Activated T-helper 1 cell treated with anti-CD3 and anti-CD28 coated beads, Interleukin-12 subunit alpha, Interleukin-12 subunit beta, Interleukin-2, Interleukin-4 antibody, amounts not matched to agents 30 ng/mL and 10 ng/mL and 1 ng/mL, durations not matched to agents 14 hours and 24 hours and 36 hours (primary cell): ENCODE measurements around the gene AQP6. TPM values are rescaled to one million over a fixed set of nuclear protein-coding genes. Genes with fewer than 3 reads are reported as not detected.
A peak's percentile ranks its signal among the peaks of the same experiment; 100 is the strongest.

ENCODE experiments used
- DNase-seq: peaks from one replicate; pipeline ENCODE4 v3.0.0; 2021; ENCODE audit warnings: low spot score
- H3K27ac Mint-ChIP-seq: one replicate; pipeline ENCODE4 v1.8.0; 2021; ENCODE audit warnings: mild to moderate bottlenecking, mixed read lengths
- H3K27me3 Mint-ChIP-seq: one replicate; pipeline ENCODE4 v1.8.0; 2022; ENCODE audit warnings: mild to moderate bottlenecking, moderate library complexity, mixed read lengths; ENCODE audit not compliant: insufficient read depth
- H3K36me3 Mint-ChIP-seq: one replicate; pipeline ENCODE4 v1.8.0; 2021; ENCODE audit warnings: low read depth, mixed read lengths
- H3K4me1 Mint-ChIP-seq: one replicate; pipeline ENCODE4 v1.8.0; 2021; ENCODE audit warnings: low read depth, mixed read lengths
- H3K4me3 Mint-ChIP-seq: one replicate; pipeline ENCODE4 v1.8.0; 2021; ENCODE audit warnings: mild to moderate bottlenecking, moderate library complexity, mixed read lengths
- H3K9me3 Mint-ChIP-seq: one replicate; pipeline ENCODE4 v1.8.0; 2021; ENCODE audit warnings: mixed read lengths
- intact Hi-C: fragments of 100-400 bp; cut with micrococcal nuclease; formaldehyde crosslinking; loops from one replicate; pipeline ENCODE4 v1.15.1; 2024
- total RNA-seq: library from RNA; stranded (reverse); gene quantifications from 2 replicates; pipeline ENCODE4 v1.2.3, GENCODE V29; 2022

AQP6 gene
- total RNA-seq, 1 donor from 2014 or later: not detected

DNA sequence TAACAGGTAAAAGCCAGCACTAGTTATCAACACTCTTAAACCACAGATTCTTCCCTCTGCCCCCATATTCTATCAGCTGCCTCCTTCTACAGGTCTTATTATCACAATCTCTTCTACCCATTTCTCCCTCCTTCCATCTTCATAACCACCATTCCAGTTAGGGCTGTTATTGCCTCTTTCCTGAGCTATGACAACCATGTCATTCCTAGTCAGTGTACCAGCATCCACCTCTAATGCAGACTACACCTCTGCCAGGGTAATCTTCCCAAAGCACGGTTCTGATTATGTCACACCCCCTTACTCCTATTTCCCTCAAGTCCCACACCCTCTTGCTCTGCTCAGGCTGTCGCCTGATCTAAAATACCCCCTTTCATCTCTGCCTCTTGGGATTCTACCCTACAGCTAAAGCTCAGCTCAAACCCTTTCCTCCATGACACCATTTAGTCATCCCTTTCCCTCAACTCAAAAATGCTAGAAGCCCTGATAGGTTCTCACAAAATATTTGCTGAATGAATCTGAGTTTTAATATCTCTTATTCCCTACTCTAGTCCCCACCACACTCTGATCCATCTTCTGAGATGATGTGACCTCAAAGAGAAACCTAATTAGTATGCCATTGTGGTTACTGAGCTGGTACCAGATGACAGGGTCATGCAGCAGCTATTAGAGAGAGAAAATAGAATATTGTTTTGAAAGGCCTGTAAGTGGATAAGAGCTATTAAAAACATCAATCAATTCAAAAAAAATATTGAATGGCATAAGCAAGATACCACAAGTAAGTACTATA, 40.8 kb downstream of the AQP6 start:
- Mint-ChIP-seq H3K27me3 (no peaks in the 10 kb centered on the region), H3K9me3 (no peaks in the 10 kb centered on the region), H3K36me3 (peaks cover 18% of the 10 kb centered on the region), H3K4me1 (peaks cover 27% of the 10 kb centered on the region), H3K4me3 (no peak overlapping the region), H3K27ac (peak overlapping the region; percentile 46)
- DNase-seq: no peak
- intact Hi-C loops: no loop called here

DNA sequence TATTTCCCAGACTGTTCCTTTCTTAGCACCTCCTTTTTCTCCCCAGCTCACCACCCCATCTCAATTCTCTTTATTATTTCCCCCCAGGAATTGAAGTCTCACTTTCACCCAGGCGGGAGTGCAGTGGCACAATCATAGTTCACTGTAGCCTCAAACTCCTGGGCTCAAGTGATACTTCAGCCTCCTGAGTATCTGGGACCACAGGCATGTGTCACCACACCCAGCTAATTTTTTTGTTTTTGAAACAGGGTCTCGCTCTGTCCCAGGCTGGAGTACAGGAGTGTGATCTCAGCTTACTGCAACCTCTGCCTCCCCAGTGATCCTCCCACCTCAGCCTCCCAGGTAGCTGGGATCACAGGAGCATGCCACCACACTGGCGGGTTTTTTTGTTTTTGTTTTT, 41.6 kb downstream of the AQP6 start:
- H3K27ac Mint-ChIP-seq: no peak overlapping the region
- H3K9me3 Mint-ChIP-seq: no peaks in the 10 kb centered on the region
- peaks cover 34% of the 10 kb centered on the region for H3K4me1 Mint-ChIP-seq
- no peaks in the 10 kb centered on the region for H3K27me3 Mint-ChIP-seq
- peaks cover 23% of the 10 kb centered on the region for H3K36me3 Mint-ChIP-seq
- no peak for DNase-seq
- H3K4me3 Mint-ChIP-seq: no peak overlapping the region
- intact Hi-C loops: no loop called here

DNA sequence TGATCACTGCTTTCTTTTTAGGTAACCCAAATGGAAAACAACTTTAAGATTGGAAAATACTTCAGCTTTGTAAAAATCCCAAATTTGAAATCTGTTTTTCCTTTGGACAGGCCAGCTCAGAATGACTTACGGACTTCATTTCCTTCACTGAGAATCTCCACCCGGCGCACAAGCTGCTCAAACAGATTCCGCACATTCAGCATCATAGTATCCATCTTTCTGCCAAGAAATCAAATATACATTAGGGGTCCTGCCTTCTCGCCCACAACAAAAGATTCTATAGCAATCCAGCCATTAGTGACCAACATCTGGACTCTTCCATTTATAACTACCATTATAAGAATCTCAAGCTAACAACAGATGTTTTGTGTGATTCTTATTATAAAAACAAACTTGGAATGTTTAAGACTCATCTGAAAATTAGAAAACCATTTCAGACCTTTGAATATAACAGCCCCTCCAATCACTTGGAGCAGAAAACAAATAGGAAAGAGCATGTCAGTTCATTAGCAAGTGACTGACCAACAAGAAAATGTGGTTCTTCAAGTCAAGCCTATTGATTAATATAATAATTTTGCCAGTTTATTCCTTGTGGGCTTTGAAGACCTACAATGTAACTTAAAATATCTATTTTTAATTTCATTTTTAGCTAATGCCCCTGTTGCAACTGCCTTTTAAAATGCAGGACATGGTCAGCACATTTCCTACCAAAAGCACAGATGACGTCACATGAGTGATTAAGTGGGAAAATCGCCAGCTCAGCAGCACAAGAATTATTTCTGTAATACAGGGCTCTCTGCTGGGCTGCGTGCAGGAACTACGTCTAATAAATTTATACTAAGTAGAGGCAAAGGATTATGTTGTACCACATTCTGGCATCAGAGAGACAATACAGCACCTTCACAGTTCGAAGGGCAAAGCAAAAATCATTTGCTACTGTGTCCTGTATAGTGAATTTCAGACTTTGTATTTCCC, 44.0 kb downstream of the AQP6 start:
- intact Hi-C loops: no loop called here
- no peaks in the 10 kb centered on the region for H3K27me3 Mint-ChIP-seq
- H3K4me1 Mint-ChIP-seq: peaks cover 46% of the 10 kb centered on the region
- no peak for DNase-seq
- H3K27ac Mint-ChIP-seq: no peak overlapping the region
- H3K4me3 Mint-ChIP-seq: no peak overlapping the region
- H3K36me3 Mint-ChIP-seq: peaks cover 25% of the 10 kb centered on the region
- no peaks in the 10 kb centered on the region for H3K9me3 Mint-ChIP-seq

DNA sequence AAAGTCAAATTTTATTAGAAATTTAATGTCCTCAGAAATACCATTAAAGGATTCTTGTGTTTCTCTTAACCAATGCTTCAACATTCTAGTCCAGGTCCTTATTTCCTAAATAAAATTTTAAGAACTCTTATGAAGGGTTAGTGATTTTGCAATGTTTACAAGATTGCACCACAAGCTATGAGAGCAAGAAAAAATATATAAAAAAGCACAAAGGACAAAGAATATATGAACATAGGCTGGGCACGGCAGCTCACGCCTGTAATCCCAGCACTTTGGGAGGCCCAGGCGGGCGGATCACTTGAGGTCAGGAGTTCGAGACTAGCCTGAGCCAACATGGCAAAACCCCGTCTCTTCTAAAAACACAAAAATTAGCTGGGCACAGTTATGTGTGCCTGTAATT, 44.9 kb downstream of the AQP6 start:
- Mint-ChIP-seq H3K9me3 (no peaks in the 10 kb centered on the region), H3K27ac (no peak overlapping the region), H3K4me3 (no peak overlapping the region), H3K4me1 (peaks cover 52% of the 10 kb centered on the region), H3K36me3 (peaks cover 30% of the 10 kb centered on the region), H3K27me3 (no peaks in the 10 kb centered on the region)
- intact Hi-C loops: no loop called here
- no peak for DNase-seq

DNA sequence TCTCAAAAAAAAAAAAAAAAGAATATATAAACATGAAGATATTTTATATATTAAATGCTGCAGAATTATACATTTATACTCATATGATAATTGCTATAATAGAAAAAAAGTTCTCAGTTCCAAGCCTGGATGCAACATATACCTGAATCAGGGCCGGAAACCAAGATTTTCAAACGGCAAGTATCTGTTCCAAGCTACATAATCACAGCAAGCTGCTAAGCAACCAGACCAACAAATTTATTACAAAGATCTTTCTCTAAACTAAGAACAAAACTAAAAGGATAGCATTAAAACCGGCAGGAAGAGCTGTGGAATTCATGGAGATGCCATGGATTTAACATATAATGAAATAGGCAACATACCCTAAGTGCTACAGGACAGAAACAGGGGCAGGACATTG, 45.4 kb downstream of the AQP6 start:
- DNase-seq: no peak
- H3K27ac Mint-ChIP-seq: no peak overlapping the region
- intact Hi-C loops: no loop called here
- H3K36me3 Mint-ChIP-seq: peaks cover 33% of the 10 kb centered on the region
- H3K4me3 Mint-ChIP-seq: no peak overlapping the region
- H3K27me3 Mint-ChIP-seq: no peaks in the 10 kb centered on the region
- peaks cover 56% of the 10 kb centered on the region for H3K4me1 Mint-ChIP-seq
- H3K9me3 Mint-ChIP-seq: no peaks in the 10 kb centered on the region

DNA sequence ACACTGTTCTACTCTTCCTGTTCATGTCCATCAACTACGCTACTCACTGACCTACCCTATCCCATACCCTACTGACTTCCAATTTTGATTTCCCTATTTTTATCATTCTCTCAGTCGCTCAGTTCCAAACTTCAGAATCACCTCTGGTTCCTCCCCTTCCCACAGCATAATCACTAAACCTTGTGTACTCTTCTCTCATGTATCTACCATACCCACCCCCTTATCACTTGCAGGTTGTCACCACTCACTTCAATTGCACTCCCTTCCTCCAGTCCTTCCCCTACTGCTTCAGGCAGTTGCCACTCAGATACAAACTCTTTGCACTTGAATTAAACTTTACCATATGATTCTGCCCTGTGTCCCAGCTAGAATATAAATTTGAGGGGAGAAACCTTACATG, 46.2 kb downstream of the AQP6 start:
- Mint-ChIP-seq H3K27me3 (no peaks in the 10 kb centered on the region), H3K9me3 (no peaks in the 10 kb centered on the region), H3K4me3 (no peak overlapping the region), H3K27ac (peak overlapping the region; percentile 64), H3K4me1 (peaks cover 52% of the 10 kb centered on the region), H3K36me3 (peaks cover 26% of the 10 kb centered on the region)
- intact Hi-C loops: no loop called here
- no peak for DNase-seq

DNA sequence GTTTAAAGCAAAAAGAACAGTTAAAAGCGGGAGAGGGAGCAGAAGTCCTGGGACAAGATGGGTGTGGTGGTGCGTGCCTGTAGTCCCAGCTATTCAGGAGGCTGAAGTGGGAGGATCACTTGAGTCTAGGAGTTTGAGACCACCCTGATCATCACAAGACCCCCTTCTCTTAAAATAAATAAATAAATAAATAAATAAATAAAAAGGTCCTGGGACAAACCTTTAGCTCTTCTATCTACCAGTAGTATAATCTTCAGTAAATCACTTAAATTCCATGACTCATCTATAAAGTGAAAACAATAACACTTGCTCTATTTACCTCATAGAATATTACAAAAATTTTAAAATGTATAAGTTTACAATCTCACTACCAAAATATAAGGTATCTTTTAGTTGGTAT, 46.8 kb downstream of the AQP6 start:
- Mint-ChIP-seq H3K27me3 (no peaks in the 10 kb centered on the region), H3K4me1 (peaks cover 52% of the 10 kb centered on the region), H3K36me3 (peaks cover 24% of the 10 kb centered on the region), H3K9me3 (no peaks in the 10 kb centered on the region), H3K27ac (no peak overlapping the region), H3K4me3 (no peak overlapping the region)
- intact Hi-C loops: no loop called here
- DNase-seq: no peak

DNA sequence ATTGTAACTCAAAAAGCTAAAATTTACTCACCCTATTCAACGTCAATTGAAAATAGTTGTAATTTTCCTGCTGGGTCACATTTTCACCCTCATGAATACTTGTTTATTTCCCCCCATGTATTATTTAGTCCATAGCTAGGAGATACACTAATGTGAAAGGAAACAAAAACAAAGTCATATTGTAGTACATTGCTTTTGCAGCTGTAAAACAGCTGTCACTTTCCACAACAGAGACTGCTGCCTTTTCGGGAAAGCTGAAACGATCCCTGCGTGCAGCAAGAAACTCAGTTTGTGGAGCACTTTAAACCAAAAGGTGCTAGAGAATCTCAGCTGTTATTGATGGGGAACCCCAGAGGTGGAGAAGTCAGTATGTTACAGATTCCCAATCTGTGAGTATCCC, 48.3 kb downstream of the AQP6 start:
- peaks cover 64% of the 10 kb centered on the region for H3K4me1 Mint-ChIP-seq
- no peak overlapping the region for H3K4me3 Mint-ChIP-seq
- no peak for DNase-seq
- H3K9me3 Mint-ChIP-seq: peaks cover 2% of the 10 kb centered on the region
- no peak overlapping the region for H3K27ac Mint-ChIP-seq
- H3K27me3 Mint-ChIP-seq: no peaks in the 10 kb centered on the region
- intact Hi-C loops: loop anchor here (5.0 to 10.0 kb wide), 3 partner anchors 396 to 1919 kb away; partner anchors contain the start of genes MCRS1 and PRPF40B
- H3K36me3 Mint-ChIP-seq: peaks cover 28% of the 10 kb centered on the region

DNA sequence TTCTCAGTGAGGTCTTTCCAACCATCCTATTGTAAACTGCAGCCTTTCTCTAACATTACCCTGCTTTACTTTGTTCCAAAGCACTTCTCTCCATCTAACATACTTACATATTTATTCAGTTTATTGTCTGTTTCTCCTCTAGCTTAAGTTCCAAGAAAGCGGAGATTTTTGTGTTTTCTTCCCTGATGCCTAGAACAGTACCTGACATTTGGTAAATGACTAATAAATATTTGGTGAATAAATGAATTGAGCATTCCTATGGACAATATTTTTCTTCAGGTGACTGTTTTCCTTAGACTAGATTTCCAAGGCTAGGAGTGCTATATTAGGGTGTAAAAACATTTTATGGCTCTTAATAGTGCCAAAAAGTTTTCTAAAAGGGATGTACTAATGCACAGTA, 50.2 kb downstream of the AQP6 start:
- Mint-ChIP-seq H3K9me3 (peaks cover 2% of the 10 kb centered on the region), H3K4me1 (peaks cover 64% of the 10 kb centered on the region), H3K36me3 (peaks cover 28% of the 10 kb centered on the region), H3K27me3 (no peaks in the 10 kb centered on the region), H3K27ac (no peak overlapping the region), H3K4me3 (peak overlapping the region; percentile 98)
- DNase-seq: no peak
- intact Hi-C loops: loop anchor here (5.0 to 10.0 kb wide), 3 partner anchors 398 to 1921 kb away; partner anchors contain the start of genes MCRS1 and PRPF40B

DNA sequence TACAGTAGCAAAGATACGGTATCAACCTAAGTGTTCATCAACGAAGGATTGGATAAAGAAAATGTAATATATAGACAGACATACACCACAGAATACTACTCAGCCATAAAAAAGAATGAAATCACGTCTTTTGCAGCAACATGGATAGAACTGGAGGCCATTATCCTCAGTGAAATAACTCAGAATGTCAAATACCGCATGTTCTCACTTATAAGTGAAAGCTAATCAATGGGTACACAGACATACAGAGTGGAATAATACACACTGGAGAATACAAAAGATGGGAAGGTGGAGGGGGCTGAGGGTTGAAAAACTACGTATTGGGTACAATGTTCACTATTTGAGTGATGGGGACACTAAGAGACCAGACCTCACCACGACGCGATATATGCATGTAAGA, 51.5 kb downstream of the AQP6 start:
- peaks cover 52% of the 10 kb centered on the region for H3K4me1 Mint-ChIP-seq
- peak overlapping the region; percentile 99 for H3K27ac Mint-ChIP-seq
- intact Hi-C loops: loop anchor here (2.0 to 10.0 kb wide), 4 partner anchors 181 to 1922 kb away; partner anchors contain the start of genes BCDIN3D, MCRS1 and PRPF40B
- no peak for DNase-seq
- peak overlapping the region; percentile 98 for H3K4me3 Mint-ChIP-seq
- H3K9me3 Mint-ChIP-seq: peaks cover 2% of the 10 kb centered on the region
- peaks cover 22% of the 10 kb centered on the region for H3K36me3 Mint-ChIP-seq
- H3K27me3 Mint-ChIP-seq: no peaks in the 10 kb centered on the region

DNA sequence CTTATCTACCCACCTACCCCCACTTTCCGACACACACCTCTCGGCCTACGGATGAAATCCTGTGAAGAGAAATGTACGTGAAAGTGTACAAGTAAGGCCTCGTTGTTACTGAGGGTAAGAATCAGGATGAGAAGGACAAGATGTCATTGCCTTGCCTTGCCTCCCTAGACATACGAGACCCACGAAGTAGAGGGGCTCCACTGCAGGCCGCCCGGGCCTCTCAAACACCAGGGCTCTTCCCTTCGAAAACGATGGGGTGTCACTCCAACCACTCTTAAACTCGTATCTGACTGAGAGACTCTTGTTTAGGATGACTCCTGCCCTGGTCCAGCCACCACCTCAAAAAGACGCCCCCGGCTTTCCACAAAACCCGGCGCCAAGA, 52.0 kb downstream of the AQP6 start:
- Mint-ChIP-seq H3K27me3 (no peaks in the 10 kb centered on the region), H3K4me3 (peak overlapping the region; percentile 98), H3K4me1 (peaks cover 48% of the 10 kb centered on the region), H3K9me3 (peaks cover 2% of the 10 kb centered on the region), H3K36me3 (peaks cover 20% of the 10 kb centered on the region), H3K27ac (peak overlapping the region; percentile 99)
- intact Hi-C loops: loop anchor here (1.0 to 10.0 kb wide), 11 partner anchors 15 to 1922 kb away; partner anchors contain the start of genes BCDIN3D, CERS5, COX14 and LARP4
- no peak for DNase-seq

DNA sequence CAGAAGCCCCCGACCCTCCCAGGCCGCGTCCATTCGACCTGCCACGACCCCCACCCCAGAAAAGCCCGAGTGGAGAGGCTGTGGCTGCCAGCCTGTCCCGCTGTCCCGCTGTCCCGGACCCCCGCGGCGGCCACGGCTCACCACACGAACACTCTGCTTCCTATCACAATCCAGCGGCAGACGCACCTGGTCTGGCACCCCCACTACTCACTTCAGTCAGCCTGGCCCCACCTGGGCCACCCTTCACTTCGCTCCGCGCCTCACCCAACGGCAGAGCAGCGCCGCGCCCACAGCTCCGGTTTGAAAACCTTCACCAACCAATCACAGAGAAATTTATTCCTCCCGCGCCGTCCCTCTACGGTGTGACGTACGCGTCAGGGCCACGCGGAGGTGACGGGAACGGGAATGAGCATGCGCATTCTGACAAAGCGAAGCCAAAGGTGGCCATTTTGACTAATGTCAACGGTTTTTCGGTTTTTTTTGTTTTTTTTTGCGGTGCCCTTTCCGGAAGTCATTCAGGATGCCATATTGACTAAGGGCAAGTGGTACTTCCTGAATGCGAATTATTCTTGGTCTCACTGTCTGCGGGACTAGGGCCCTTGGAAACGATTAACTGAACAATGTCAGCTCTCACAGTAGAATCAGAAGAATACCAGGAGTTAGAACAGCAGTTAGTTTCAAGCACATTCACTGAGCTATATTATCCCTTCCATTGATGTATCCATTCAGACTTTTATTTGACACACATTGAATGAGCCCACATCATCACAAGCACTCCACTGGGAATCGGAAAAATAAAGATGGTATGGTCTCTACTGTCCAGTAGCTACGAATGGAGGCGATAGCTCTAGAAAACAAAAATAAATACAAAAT, 52.7 kb downstream of the AQP6 start, which contains the start of gene RACGAP1:
RACGAP1 (minus strand) TSS at position 308 of the 873 bp plus-strand sequence. CDS start 8,779 bp downstream, outside the sequence.
- Mint-ChIP-seq H3K4me3 (peak within 1 kb of the TSS; percentile 98), H3K27ac (peak within 1 kb of the TSS; percentile 99), H3K36me3 (peaks cover 20% of the 10 kb centered on the region), H3K27me3 (peaks cover 3% of the 10 kb centered on the region), H3K4me1 (peaks cover 46% of the 10 kb centered on the region), H3K9me3 (peaks cover 2% of the 10 kb centered on the region)
- intact Hi-C loops: loop anchor here (1.0 to 10.0 kb wide), 10 partner anchors 14 to 461 kb away; partner anchors contain the start of genes BCDIN3D, CERS5, COX14 and LARP4
- peak; percentile 98 for DNase-seq
